K562 (cell line): ENCODE data around the gene CDKN1B. TPM values are rescaled to one million over a fixed set of nuclear protein-coding genes. Genes with fewer than 3 reads are reported as not detected.

ENCODE experiments used
- ASH1L ChIP-seq: fragments of 450-650 bp; IDR thresholded peaks from 2 replicates; pipeline ENCODE4 v1.6.1; 2018; ENCODE audit warnings: borderline replicate concordance, mild to moderate bottlenecking, low read depth; ENCODE audit not compliant: partially characterized antibody
- PCBP2 ChIP-seq: fragments of 200-400 bp; formaldehyde crosslinking; IDR thresholded peaks from 2 replicates; pipeline ENCODE4 v1.6.1; 2018; ENCODE audit warnings: low read length, low read depth, mild to moderate bottlenecking, moderate library complexity; ENCODE audit not compliant: poor library complexity, severe bottlenecking
- RBM14 ChIP-seq: fragments of 200-400 bp; formaldehyde crosslinking; IDR thresholded peaks from 2 replicates; pipeline ENCODE4 v1.6.1; 2018; ENCODE audit warnings: low read depth, mild to moderate bottlenecking, low read length, moderate library complexity, borderline replicate concordance; ENCODE audit not compliant: insufficient read depth
- SMAD4 ChIP-seq: fragments of 250-450 bp; sonication (Bioruptor Pico); conservative IDR thresholded peaks from 2 replicates; pipeline ENCODE4 v1.8.0; 2021; ENCODE audit warnings: inconsistent platforms, mild to moderate bottlenecking, moderate library complexity
- SMARCB1 ChIP-seq: IDR thresholded peaks from 2 replicates; pipeline ENCODE4 v1.6.1; 2011; ENCODE audit warnings: improper control_type of control experiment, low read depth; ENCODE audit not compliant: insufficient read length
- SRF ChIP-seq, 2 experiments: fragments of 250-450, 450-650 bp in 1 of 2; sonication (Bioruptor Pico) in 1 of 2; sonication (generic) in 1 of 2; formaldehyde crosslinking; IDR thresholded peaks; 2 replicates each; pipeline versions ENCODE4 v1.5.0 to v1.5.1; 2020 to 2022; ENCODE audit warnings: mild to moderate bottlenecking in 1 of 2, missing genetic modification reagents in 1 of 2
- STAT5B ChIP-seq: fragments of 250-450 bp; sonication (Bioruptor Pico); IDR thresholded peaks from 2 replicates; pipeline ENCODE4 v1.8.0; 2021; ENCODE audit warnings: mild to moderate bottlenecking, inconsistent platforms
- TBL1XR1 ChIP-seq, 2 experiments: IDR thresholded peaks; 2 replicates each; pipeline ENCODE4 v1.6.1; 2012; ENCODE audit warnings: improper control_type of control experiment in 2 of 2, low read length in 2 of 2, mild to moderate bottlenecking in 1 of 2
- USF2 ChIP-seq: sonication (generic); formaldehyde crosslinking; IDR thresholded peaks from 2 replicates; pipeline ENCODE4 v1.5.0; 2020; ENCODE audit warnings: missing genetic modification reagents
- ZKSCAN1 ChIP-seq: fragments of 150-350 bp; IDR thresholded peaks from 2 replicates; pipeline ENCODE4 v1.6.1; 2016; ENCODE audit warnings: low read depth, low read length
- ZNF24 ChIP-seq: fragments of 450-650 bp; IDR thresholded peaks from 2 replicates; pipeline ENCODE4 v1.6.1; 2016
- ZNF282 ChIP-seq: sonication (generic); formaldehyde crosslinking; IDR thresholded peaks from 2 replicates; pipeline ENCODE4 v1.8.1; 2023; ENCODE audit warnings: missing genetic modification reagents
- ZNF449 ChIP-seq: fragments of 250-450 bp; sonication (Bioruptor Pico); IDR thresholded peaks from 2 replicates; pipeline ENCODE4 v1.8.0; 2022; ENCODE audit warnings: moderate library complexity, mild to moderate bottlenecking, inconsistent platforms
- ZNF699 ChIP-seq: fragments of 250-450 bp; sonication (Bioruptor Pico); IDR thresholded peaks from 2 replicates; pipeline ENCODE4 v1.8.0; 2021; ENCODE audit warnings: mild to moderate bottlenecking, moderate library complexity; ENCODE audit not compliant: insufficient replicate concordance
- polyA plus RNA-seq, 8 experiments: library from polyadenylated mRNA; depleted of rRNA in 4 of 8; stranded (reverse) in 5 of 8; unstranded in 3 of 8; fragments of >200 nt; fragmentation: Nextera tagmentation in 2 of 8; fragmentation: Illumina TruSeq in 1 of 8; extraction: Ambion mirVana in 2 of 8; extraction: Trizol in 1 of 8; gene quantifications; 2 replicates each; pipeline versions ENCODE4 v1.2.1 to v1.2.3, GENCODE V29; 2011 to 2014; ENCODE audit warnings: inconsistent platforms in 1 of 8, missing spikeins in 1 of 8
- total RNA-seq, 7 experiments: library from RNA; depleted of rRNA in 6 of 7; stranded (reverse); fragments of >200 nt in 6 of 7; fragmentation: Illumina TruSeq in 2 of 7; extraction: Trizol in 2 of 7; gene quantifications; 2 replicates each; pipeline versions ENCODE4 v1.2.1 to v1.2.3, GENCODE V29; 2011 to 2021; ENCODE audit warnings: low replicate concordance in 1 of 7
- TF ChIP-seq, protein P1 (sequence below), 2 experiments: fragments of 450-650 bp; formaldehyde crosslinking in 1 of 2; IDR thresholded peaks; 2 replicates each; pipeline versions ENCODE4 v1.4.0 to v1.6.1; 2014 to 2020; ENCODE audit warnings: mild to moderate bottlenecking in 2 of 2, borderline replicate concordance in 1 of 2, low read depth in 1 of 2

CDKN1B gene
- total and polyA plus RNA-seq, 9 of the 15 experiments (the other 6 are each of a cell fraction or from before 2014, with no cell fraction given) = 2.6 to 35.2 (median 15.5) TPM

- TF ChIP-seq ZNF24 (no peak), USF2 (no peak), STAT5B (CRISPR knock-in tag) (no peak), ZNF449 (CRISPR knock-in tag) (no peak), SMAD4 (CRISPR knock-in tag) (0 out of 2 replicates have a peak, but pooled peaks have one; percentile 28), SRF (CRISPR knock-in tag; IDR thresholded peaks at IDR 0.05) (no peak), ZKSCAN1 (no peak), PCBP2 (no peak), ZNF282 (CRISPR knock-in tag) (no peak), RBM14 (no peak), SMARCB1 (no peak), TBL1XR1 (IDR thresholded peaks at IDR 0.05; ENCODE audit: low read length in 2 of 2) (peak in 1 of 2 experiments; percentile 43; a peak in 1 of 4 replicates), ASH1L (no peak), ZNF699 (no peak)
- TF ChIP-seq, protein P1, sequence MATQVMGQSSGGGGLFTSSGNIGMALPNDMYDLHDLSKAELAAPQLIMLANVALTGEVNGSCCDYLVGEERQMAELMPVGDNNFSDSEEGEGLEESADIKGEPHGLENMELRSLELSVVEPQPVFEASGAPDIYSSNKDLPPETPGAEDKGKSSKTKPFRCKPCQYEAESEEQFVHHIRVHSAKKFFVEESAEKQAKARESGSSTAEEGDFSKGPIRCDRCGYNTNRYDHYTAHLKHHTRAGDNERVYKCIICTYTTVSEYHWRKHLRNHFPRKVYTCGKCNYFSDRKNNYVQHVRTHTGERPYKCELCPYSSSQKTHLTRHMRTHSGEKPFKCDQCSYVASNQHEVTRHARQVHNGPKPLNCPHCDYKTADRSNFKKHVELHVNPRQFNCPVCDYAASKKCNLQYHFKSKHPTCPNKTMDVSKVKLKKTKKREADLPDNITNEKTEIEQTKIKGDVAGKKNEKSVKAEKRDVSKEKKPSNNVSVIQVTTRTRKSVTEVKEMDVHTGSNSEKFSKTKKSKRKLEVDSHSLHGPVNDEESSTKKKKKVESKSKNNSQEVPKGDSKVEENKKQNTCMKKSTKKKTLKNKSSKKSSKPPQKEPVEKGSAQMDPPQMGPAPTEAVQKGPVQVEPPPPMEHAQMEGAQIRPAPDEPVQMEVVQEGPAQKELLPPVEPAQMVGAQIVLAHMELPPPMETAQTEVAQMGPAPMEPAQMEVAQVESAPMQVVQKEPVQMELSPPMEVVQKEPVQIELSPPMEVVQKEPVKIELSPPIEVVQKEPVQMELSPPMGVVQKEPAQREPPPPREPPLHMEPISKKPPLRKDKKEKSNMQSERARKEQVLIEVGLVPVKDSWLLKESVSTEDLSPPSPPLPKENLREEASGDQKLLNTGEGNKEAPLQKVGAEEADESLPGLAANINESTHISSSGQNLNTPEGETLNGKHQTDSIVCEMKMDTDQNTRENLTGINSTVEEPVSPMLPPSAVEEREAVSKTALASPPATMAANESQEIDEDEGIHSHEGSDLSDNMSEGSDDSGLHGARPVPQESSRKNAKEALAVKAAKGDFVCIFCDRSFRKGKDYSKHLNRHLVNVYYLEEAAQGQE (IDR thresholded peaks at IDR 0.05; ENCODE audit: borderline replicate concordance) = no peak
- TF ChIP-seq, protein P1 (CRISPR knock-in tag; IDR thresholded peaks at IDR 0.05; ENCODE audit: low read depth) = no peak
These were observed 8.2 kb downstream of the CDKN1B start (continued) for GRCh38 chr12:12725086-12725955.
